Endometrial microvascular endothelial cells (primary cell): ENCODE data around the gene BRSK2. TPM values are rescaled to one million over a fixed set of nuclear protein-coding genes. Genes with fewer than 3 reads are reported as not detected.

Source experiments
- in situ Hi-C: cut with HindIII; loops from 2 replicates; pipeline ENCODE4 v1.10.0; 2017; ENCODE audit warnings: low sequenced_read_pairs, low pct_unique_long_range_greater_than_20kb; ENCODE audit errors: inconsistent ontology term
- total RNA-seq: library from RNA; depleted of rRNA; stranded (reverse); fragments of >200 nt; gene quantifications from one replicate; pipeline ENCODE4 v1.2.3, GENCODE V29; 2015; ENCODE audit errors: inconsistent ontology term

Gene BRSK2
- total RNA-seq, 1 donor from 2014 or later: not detected

GRCh38 chr11:1442807-1443366, 53.2 kb downstream of the BRSK2 start:
- in situ Hi-C loops: no loop called here

DNA sequence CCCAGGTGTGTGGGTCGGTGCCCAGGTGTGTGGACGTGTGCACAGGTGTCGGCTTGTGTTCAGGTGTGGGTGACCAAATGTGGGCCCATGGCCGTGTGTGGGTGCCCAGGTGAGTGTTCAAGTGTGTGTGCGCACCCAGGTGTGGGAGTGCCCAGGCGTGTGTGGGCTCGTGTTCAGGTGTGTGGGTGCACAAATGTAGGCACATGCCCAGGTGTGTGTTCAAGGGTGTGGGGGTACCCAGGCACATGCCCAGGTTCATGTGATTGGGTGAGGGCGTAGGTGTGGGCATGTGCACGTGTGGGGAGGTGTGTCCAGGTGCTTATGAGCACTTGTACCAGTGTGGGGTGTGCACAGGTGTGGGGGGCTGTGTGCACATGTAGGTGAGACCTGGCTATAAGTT, 54.0 kb downstream of the BRSK2 start:
- in situ Hi-C loops: no loop called here

DNA sequence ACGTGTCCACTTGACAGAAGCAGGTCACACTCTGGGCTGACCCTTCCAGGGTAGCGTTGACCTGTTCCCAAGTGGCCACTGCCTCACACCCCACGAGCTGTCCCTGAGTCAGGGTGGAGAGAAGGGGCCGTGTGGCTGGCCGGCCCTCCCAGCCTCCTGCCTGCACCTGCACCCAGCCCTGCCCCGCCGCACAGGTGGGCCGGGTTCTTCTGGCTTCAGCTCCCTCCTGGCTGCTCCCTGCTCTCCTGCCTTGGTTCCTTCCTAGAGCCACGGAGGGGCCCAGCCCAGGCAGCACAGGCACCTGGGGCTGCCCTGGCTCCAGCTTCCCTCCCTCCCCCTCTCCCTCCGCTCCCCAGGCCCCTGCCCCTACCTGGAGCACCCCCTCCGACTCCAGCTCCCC, 54.6 kb downstream of the BRSK2 start:
- in situ Hi-C loops: no loop called here

GRCh38 chr11:1444823-1445422, 55.2 kb downstream of the BRSK2 start:
- in situ Hi-C loops: no loop called here

DNA sequence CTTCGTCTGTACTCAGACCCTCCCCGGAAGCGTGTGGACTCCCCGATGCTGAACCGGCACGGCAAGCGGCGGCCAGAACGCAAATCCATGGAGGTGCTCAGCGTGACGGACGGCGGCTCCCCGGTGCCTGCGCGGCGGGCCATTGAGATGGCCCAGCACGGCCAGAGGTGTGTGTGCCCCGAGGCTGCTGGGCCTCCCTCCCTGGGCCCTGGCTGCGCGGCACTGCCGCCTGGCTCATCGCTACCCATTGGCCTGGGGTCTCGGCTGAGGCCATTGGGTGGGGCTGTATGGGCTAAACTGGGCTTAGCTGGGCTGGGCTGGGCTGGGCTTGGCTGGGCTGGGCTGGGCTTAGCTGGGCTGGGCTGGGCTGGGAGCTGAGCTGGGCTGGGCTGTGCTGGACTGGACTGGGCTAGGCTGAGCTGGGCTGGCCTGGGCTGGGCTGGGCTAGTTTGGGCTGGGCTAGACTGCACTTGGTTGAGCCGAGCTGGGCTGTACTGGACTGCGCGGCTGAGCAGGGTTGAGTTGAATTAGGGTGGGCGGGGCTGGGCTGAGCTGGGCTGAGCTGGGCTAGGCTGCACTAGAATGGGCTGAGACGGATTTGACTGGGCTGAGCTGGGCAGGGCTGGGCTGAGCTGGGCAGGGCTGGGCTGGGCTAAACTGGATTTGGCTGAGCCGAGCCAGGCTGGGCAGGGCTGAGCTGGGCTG, 56.2 kb downstream of the BRSK2 start:
- in situ Hi-C loops: no loop called here

DNA sequence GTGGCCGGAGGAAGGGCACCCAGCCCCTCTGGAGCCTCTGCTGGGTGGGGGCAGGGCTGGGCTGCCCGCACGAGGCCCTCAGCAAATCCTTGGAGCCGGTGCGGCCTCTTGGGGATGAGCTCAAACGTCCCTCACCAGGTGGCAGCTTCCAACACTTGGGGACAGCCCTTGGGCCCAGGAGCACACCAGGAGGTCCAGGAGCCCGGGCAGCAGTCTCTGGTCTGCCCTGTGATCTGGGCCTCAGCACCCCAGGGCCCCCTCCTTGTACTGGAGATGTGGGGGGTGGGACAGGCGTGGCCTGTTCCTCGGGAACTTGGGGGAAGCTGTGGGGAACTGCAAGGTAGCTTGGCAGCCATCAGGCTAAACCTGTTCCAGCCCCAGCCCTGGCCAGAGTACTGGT, 56.9 kb downstream of the BRSK2 start:
- in situ Hi-C loops: no loop called here

DNA sequence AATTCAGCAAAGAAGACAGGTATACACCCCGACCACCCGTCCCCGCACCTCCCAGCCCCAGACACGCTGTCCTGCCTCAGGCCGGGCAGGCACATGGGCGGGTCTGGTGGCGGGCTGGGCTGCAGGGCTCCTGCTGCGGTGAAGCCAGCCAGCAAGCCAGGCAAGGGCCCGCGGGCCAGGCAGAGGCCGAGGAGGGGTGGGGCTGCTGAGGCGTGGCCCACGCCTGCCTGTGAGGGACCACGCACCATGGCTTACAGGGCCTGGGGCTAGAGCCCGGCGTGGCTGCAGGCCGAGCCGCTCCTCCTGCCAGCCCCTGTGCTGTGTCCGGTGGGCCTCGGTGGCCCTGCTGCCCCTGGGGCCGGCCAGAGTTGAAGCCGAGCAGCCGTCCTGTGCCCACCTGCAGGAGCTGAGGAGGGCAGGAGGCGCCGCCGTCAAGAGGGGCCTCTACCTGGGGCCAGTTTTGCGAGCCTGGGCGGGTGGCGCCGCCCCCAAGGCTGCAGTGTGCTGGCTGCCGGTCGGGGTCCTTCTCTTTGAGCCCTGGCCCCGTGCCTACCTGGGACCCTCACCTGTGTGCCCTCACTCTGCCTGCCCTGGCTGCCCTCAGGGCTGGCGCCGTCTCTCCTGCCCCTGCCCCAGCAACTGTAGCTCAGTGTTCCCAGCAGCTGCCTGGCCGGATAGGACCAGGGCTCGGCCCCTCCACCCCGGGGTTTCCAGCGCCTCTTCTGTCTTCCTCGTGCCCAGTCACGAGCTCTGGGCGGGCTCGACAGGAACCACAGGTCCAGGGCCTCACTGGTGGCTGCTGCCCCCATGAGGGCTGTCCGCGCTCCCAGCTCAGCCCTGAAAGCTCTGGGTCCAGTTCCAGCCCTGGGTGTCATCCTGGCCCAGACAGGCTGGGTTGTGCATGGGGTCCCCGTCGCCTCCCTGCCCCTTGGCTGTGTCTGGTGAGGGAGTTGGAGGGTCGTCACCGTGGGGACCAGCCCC, 58.4 kb downstream of the BRSK2 start:
- in situ Hi-C loops: no loop called here

DNA sequence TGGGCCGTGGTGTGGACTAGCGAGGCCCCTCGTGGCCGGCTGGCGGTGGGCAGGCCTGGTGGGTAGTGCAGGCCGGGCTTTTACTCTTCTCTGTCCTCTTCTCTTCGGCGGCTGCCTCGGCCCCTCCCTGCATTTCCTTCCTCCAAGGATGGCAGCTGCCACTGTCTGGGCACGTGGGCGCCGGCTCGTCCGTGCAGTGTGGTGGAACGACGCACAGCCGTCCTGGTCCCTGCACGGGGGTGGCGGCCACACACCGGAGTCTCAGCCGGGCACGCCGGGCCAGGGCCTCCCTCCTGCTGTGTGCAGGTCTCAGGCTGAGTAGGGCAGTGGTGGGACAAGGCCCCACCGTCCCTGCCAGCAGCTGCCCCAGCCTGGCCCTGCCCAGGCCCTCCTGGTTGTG, 59.1 kb downstream of the BRSK2 start:
- in situ Hi-C loops: no loop called here

DNA sequence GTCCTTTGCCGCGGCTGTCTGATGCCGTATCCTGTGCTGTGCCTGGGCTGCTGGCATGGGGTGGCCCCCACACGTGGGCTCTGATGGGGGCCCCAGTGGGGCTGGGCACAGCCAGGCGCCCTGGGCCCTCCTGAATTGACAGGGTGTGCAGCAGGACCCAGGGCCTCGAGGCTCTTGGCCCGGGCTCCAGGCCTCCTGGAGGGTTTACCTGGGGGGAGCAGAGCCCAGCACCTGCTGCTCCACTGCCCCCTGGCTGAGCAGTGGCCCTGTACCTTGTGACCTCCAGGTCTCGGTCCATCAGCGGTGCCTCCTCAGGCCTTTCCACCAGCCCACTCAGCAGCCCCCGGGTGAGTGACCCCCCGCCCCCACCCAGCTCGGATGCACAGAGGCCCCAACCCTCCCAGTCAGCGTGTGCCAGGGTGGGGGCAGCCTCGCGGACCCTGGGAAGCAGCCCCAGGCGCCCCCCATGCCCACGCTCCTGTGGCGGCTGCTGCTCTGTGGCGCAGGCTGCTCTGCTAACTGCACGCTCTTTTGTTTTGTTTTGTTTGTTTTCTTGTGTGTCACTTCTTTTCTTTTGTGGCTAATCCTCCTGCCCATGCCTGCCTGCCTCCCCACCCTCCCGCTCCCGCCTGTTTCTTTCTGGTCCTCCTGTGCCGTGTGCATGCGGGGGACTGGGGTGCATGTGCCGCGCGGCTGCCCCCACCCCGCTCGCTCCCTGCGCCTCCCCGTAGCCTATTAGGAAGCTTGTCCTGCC, 59.9 kb downstream of the BRSK2 start:
- in situ Hi-C loops: no loop called here

DNA sequence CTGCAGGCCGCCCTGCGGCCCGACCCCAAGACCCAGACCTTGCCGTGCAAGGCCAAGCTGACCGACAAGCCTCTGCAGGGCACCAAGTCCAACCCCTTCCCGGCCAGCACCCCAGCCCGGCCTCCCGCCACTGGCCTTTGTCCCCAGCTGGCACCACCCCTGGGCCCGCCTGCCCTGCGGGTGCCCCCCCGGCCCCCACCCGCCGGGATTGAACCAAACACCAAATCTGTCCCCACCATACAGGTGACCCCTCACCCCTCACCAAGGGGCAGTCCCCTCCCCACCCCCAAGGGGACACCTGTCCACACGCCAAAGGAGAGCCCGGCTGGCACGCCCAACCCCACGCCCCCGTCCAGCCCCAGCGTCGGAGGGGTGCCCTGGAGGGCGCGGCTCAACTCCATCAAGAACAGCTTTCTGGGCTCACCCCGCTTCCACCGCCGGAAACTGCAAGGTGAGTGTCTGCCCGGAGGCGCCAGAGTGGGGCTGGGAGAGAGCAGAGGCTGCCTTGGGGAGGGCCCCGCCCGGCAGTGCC, 60.7 kb downstream of the BRSK2 start:
- in situ Hi-C loops: no loop called here

DNA sequence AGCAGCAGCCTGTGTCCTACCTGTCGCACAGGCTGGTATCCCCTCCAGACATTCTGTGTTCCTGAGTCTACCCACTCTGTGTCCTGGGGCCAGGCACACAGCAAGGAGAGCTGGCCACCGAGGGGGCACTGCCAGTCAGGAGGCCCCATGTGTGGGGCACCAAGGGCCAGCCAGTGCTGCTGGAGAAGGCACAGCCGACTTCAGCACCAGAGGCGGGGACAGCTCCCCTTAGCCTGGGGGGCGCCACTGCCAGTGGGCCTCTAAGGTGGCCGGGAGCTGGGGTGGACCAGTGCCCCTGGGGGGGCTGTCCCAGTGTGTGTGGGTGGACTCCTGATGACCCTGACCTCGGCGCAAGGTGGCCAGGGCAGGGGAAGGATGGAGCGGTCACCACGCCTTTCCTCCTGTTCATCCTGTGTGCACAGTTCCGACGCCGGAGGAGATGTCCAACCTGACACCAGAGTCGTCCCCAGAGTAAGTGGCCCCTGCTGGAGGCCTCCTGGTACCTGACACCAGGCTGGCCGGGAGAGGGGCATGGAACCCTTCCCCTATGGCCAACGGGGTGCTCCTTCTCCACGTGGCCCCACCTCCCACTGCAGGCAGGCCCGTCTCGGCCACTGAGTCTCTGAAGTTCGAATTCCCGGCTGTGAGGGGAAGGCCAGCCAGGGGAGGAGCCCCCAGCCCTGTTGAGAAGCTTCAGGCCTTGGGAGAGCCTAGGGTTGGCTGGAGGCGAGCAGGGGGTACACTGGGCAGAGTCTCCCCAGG, 61.4 kb downstream of the BRSK2 start:
- in situ Hi-C loops: no loop called here

DNA sequence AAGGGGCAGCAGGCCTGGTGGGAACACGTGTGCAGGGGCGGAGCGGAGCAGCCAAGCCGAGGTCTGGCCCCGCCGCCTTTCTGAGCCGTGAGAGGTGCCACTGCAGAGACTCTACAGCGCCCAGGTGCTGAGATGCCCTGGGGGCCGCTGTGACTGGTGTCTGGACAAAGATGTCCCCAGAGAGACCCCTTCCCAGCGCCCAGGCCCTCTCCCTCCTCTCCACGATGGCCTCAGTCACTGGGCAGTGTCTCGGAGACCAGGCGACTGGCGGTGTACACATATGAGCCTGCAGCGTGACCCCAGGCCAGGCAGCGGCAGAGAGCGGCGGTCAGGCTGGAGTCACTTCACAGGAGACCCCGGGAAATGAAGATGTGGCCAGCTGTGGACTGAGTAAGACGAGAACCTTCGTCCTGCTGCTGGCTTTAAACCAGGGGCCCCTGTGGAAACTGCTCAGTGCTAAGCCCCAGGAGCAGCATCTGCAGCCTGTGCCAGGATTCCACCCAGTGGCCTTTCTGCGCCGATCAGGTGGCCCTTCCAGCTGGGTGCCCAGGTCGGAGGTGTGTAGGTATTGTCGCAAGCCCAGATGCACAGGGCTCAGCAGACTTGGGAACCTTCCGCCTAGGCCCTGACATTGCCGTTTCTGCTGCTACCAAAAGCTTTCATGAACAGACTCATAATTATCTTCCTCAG, 62.2 kb downstream of the BRSK2 start:
- in situ Hi-C loops: no loop called here

DNA sequence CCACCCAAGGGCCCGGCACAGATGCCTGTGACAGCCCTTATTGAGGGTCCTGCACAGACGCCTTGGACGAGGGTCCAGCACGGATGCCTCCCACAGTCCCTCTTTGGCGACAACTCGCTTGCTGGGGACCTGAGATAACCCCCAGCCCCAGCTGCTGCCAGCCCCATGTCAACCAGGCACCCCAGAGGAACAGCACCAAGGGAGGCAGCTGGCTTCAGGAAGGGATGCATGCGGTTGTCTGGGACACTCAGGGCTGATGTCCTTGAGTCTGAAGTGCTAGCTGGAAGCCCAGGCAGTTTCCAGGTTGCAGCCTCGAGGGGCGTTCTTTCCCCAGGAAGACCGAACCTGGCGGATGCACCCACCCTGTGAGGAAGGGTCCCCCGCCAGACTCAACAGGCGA, 63.0 kb downstream of the BRSK2 start:
- in situ Hi-C loops: no loop called here

GRCh38 chr11:1453611-1454034, 63.9 kb downstream of the BRSK2 start:
- in situ Hi-C loops: no loop called here

GRCh38 chr11:1454576-1454975, 64.8 kb downstream of the BRSK2 start:
- in situ Hi-C loops: no loop called here

DNA sequence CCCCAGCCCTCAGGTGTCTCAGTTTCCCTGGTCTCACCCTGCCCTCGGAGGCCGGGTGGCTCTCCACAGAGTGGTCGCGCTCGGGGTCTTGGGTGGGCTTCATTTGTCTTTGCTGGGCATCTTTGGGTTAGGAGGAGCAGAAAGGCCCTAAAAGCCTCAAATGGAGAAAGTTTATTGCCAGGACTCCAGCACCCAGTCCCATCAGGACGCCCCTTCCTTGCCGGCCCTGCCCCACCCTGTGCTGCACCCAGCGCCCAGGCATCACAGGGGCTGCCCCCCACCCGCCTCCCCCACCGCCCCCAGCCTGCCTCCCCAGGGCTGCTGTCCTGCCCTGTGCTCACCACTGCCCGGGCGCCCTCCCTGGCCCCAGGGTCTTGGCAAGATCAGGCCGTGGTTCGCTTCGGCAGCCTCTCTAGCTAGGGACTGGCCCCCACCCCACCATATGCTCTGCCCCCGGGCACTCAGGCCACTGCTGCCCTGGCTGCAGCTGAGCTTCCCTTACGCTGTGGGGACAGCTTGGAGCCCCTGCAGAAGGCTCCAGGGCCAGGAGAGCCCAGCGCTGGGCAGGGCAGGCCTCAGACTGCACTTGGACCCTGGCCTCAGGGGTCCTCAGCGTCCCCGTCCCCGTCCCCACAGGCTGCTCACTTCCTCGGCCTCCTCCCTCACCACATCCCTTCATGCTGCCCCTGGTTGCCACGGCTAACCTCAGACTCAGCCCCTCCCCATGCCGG, 65.5 kb downstream of the BRSK2 start:
- in situ Hi-C loops: no loop called here

DNA sequence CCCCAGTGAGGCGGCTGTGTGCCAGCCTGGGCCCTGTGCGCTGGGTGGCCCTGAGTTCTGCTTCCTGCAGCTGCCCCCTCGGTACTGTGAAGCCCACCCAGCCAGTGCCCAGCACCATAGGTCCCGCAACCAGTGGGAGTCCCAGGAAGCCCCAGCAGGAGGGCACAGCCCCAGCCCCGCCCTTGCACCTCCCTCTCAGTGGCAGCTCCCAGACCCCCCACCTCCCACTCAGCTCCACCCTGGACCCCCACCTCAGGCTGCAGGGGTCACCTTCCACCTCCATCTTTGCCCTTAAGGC, 66.0 kb downstream of the BRSK2 start:
- in situ Hi-C loops: no loop called here
